ENCODE measurements around the gene ALG9. TPM values are rescaled to one million over a fixed set of nuclear protein-coding genes. Genes with fewer than 3 reads are reported as not detected.

Gene ALG9
- total and polyA plus RNA-seq, 2 of the 4 experiments (the other 2 are of a cell fraction) = 20.7 to 35.7 TPM

- Histone ChIP-seq H2AFZ (replicated peaks; ENCODE audit: low read length, poor library complexity) (no peak overlapping the region), H3K36me3 (ENCODE audit: control insufficient read depth, insufficient read depth, low read length) (no peaks in the 10 kb centered on the region), H3K4me2 (ENCODE audit: low read depth, low read length) (no peak overlapping the region), H3K56ac (ENCODE audit: extremely low read depth, insufficient read depth, low read length) (no peak overlapping the region), H4K8ac (ENCODE audit: low read depth in 2 of 2, low read length in 2 of 2) (no peak overlapping the region), H4K91ac (ENCODE audit: insufficient read depth, low read depth, low read length) (no peak overlapping the region), H3K27ac (ENCODE audit: insufficient read depth, low read length) (no peak overlapping the region), H3K79me1 (ENCODE audit: low read depth in 1 of 2, low read length in 2 of 2) (peaks cover 0 to 8% of the 10 kb centered on the region in 2 experiments; a peak in 1 of 4 replicates), H3K4ac (ENCODE audit: low read depth, low read length) (no peak overlapping the region), H2BK20ac (ENCODE audit: low read depth, low read length) (no peak overlapping the region; the same call in 1 of the 2 replicates), H3K9ac (ENCODE audit: low read depth, low read length) (no peak overlapping the region), H3K23ac (ENCODE audit: low read depth, low read length) (no peak overlapping the region), H2AK9ac (replicated peaks; ENCODE audit: low read depth, low read length, poor library complexity) (no peak overlapping the region), H3K14ac (replicated peaks; ENCODE audit: low read depth, low read length) (no peak overlapping the region), H2BK120ac (ENCODE audit: low read depth, low read length) (no peak overlapping the region), H2BK5ac (ENCODE audit: low read depth, low read length, poor library complexity, severe bottlenecking) (no peak overlapping the region), H3K4me1 (ENCODE audit: control insufficient read depth, insufficient read depth, low read length) (peaks cover 13% of the 10 kb centered on the region), H3K4me3 (ENCODE audit: insufficient read depth, low read depth, low read length) (no peak overlapping the region), H4K5ac (ENCODE audit: low read depth, low read length) (no peak overlapping the region), H2AK5ac (ENCODE audit: low read depth, low read length) (no peak overlapping the region), H4K20me1 (ENCODE audit: insufficient read depth, low read length) (no peaks in the 10 kb centered on the region), H3K18ac (ENCODE audit: low read depth, low read length) (no peak overlapping the region), H3K27me3 (ENCODE audit: control insufficient read depth, insufficient read depth, low read length) (no peaks in the 10 kb centered on the region; the same call in 1 of the 2 replicates), H2BK15ac (ENCODE audit: low read depth, low read length) (no peak overlapping the region), H3K9me1 (ENCODE audit: insufficient read depth, low read length) (no peaks in the 10 kb centered on the region), H3K9me3 (ENCODE audit: control insufficient read depth, insufficient read depth, low read length) (no peaks in the 10 kb centered on the region)
- dilution Hi-C loops (cut with HindIII; ENCODE audit: low sequenced_read_pairs, unreplicated experiment) (no loop called here), intact Hi-C loops (cut with micrococcal nuclease) (no loop called here), in situ Hi-C loops (cut with MboI; ENCODE audit: low sequenced_read_pairs) (no loop called here)
- no CpG with 5 or more reads among the region's 1 CpG for WGBS, 2 experiments (ENCODE audit: extremely low coverage in 2 of 2, insufficient read length in 1 of 2)
- ATAC-seq (ENCODE audit: low read depth) = no peak
- POLR2A ChIA-PET (ENCODE audit: unreplicated experiment) = no interaction called here
- no TSS peak for BruUV-seq (replicated peaks)
- TF ChIP-seq RCOR1 (IDR thresholded peaks at IDR 0.05; ENCODE audit: insufficient replicate concordance, low read length) (no peak), RAD21 (IDR thresholded peaks at IDR 0.05; ENCODE audit: low read length) (no peak), MXI1 (IDR thresholded peaks at IDR 0.05; ENCODE audit: borderline replicate concordance, low read depth, low read length) (no peak), CEBPB (IDR thresholded peaks at IDR 0.05; ENCODE audit: low read depth, low read length) (no peak), MAFK (IDR thresholded peaks at IDR 0.05; ENCODE audit: low read depth, low read length) (no peak), NFE2L2 (IDR thresholded peaks at IDR 0.05; ENCODE audit: low read depth, low read length) (no peak), CTCF (conservative IDR thresholded peaks at IDR 0.05; ENCODE audit: low read depth, low read length) (no peak), SMC3 (IDR thresholded peaks at IDR 0.05; ENCODE audit: low read depth, low read length) (no peak), BHLHE40 (IDR thresholded peaks at IDR 0.05; ENCODE audit: low read depth, low read length) (no peak), CHD1 (IDR thresholded peaks at IDR 0.05; ENCODE audit: low read depth, low read length) (no peak), FOS (IDR thresholded peaks at IDR 0.05; ENCODE audit: low read depth, low read length) (no peak), POLR2A (IDR thresholded peaks at IDR 0.05; ENCODE audit: low read depth, low read length) (no peak), MAZ (IDR thresholded peaks at IDR 0.05; ENCODE audit: borderline replicate concordance, low read depth, low read length) (no peak), RFX5 (IDR thresholded peaks at IDR 0.05; ENCODE audit: low read depth, low read length) (no peak)
- TF ChIP-seq, protein P1, sequence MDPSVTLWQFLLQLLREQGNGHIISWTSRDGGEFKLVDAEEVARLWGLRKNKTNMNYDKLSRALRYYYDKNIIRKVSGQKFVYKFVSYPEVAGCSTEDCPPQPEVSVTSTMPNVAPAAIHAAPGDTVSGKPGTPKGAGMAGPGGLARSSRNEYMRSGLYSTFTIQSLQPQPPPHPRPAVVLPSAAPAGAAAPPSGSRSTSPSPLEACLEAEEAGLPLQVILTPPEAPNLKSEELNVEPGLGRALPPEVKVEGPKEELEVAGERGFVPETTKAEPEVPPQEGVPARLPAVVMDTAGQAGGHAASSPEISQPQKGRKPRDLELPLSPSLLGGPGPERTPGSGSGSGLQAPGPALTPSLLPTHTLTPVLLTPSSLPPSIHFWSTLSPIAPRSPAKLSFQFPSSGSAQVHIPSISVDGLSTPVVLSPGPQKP (IDR thresholded peaks at IDR 0.05; ENCODE audit: borderline replicate concordance, low read depth, low read length) = no peak
- TF ChIP-seq, protein P2, sequence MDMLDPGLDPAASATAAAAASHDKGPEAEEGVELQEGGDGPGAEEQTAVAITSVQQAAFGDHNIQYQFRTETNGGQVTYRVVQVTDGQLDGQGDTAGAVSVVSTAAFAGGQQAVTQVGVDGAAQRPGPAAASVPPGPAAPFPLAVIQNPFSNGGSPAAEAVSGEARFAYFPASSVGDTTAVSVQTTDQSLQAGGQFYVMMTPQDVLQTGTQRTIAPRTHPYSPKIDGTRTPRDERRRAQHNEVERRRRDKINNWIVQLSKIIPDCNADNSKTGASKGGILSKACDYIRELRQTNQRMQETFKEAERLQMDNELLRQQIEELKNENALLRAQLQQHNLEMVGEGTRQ (IDR thresholded peaks at IDR 0.05; ENCODE audit: low read depth, low read length) = no peak
- DNase-seq = no peak
- CTCF ChIA-PET = no interaction called here
These were observed 35.3 kb upstream of the ALG9 start for GRCh38 chr11:111906680-111907079.
